NCI-H2227 (cell line): ENCODE results near the gene NIPAL4.
A peak's percentile ranks its signal among the peaks of the same experiment; 100 is the strongest.

Experiments used
- DNase-seq: peaks from one replicate; lab custom pipeline; 2025; ENCODE audit not compliant: unreplicated experiment; lab: John Stamatoyannopoulos, UW

Gene NIPAL4

GRCh38 chr5:157485340-157485739 is 25.3 kb downstream of the NIPAL4 start:
- no peak for DNase-seq

DNA sequence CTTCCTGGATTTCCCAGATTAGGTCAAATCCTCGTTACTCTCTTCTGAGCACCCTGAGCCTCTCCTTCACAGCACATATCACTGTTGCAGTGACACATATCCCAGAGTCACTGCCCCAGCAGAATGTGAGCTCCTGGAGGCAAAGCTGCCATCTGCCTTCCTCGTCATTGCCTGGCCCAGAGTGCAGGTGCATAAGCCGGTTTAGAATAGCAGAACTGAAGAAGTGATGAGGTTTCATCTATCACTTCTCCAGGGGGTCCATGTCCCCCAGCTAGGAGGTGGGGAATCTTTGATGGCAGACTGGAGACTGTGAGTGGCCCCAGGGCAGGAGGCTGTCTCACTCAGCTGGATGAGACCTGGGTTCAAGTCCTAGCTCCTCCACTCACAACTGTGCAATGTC is 25.8 kb downstream of the NIPAL4 start:
- DNase-seq = no peak

- no peak for DNase-seq
Observed at GRCh38 chr5:157486221-157486681, 26.2 kb downstream of the NIPAL4 start.

DNA sequence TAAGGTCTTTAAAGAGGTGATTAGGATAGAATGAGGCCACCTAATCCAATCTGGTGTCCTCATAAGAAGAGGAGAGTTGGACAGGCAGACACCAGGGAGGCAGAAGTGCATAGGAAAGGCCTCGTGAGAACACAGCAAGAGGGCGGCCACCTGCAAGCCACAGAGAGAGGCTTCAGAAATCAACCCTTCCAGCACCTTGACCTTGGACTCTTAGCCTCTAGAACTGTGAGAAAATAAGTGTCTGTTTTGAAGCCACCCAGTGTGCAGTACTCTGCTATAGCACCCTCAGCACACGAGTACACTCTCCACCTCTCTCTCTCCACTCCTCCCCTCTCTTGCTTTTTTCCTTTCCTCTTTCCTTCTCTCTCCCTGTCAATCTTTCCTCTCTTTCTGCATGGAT is 26.8 kb downstream of the NIPAL4 start:
- DNase-seq = no peak

- no peak for DNase-seq
Observed at GRCh38 chr5:157487358-157487757, 27.3 kb downstream of the NIPAL4 start.

DNA sequence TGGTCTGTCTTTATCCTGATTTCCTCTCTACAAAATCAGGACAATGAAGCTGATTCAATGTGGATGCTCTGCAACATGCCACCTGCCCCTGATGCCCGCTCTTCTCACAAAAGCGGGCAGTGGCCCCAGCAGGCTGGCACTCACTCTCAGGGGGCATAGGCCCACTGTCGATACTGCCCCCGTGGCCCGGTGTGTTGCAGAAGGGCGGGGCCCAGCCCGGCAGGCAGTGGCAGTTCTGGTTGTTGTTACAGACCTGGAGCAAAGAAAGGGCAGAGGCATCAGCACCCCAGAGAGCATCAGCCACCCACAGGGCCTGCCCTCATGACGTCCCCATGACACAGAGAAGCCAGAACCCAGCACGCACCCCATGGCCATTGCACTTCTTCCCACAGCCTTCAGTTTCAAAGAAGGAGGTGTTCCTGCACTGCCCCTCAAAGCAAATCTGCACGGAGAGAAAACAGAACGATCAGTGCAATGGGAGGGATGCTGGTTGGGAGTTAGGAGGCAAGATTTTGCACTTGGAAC is 31.5 kb downstream of the NIPAL4 start:
- DNase-seq = no peak

GRCh38 chr5:157492886-157493285 is 32.9 kb downstream of the NIPAL4 start:
- DNase-seq = no peak

DNA sequence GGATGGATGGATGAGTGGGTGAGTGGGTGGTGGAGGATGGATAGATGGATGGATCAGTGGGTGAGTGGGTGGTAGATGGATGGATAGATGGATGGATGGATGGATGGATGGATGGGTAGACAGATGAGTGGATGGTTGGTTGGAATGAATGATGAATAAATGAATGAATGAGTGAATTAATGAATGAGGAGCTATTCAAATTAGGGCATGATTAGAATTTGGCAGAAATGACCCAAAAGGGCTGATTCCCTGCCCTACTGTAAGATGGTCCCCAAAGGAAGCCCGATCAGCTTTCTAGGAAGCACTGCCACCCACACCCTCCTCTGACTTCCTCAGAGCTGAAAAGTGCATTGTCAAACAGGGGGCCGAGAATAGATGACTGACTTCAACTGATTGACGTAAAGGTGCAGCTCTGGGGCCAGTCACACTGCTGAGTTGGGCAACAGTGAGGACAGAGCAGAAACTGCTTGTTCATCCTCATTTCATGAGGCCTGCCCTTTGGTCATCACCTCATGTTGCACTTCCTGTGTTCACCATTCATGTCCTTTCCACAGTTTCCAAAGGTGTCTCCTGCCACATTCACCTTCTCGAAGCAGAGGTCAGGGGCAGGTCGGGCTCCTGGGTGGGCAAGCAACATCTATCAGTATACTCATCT is 34.3 kb downstream of the NIPAL4 start:
- DNase-seq = no peak

GRCh38 chr5:157496864-157497263 is 36.9 kb downstream of the NIPAL4 start:
- no peak for DNase-seq

DNA sequence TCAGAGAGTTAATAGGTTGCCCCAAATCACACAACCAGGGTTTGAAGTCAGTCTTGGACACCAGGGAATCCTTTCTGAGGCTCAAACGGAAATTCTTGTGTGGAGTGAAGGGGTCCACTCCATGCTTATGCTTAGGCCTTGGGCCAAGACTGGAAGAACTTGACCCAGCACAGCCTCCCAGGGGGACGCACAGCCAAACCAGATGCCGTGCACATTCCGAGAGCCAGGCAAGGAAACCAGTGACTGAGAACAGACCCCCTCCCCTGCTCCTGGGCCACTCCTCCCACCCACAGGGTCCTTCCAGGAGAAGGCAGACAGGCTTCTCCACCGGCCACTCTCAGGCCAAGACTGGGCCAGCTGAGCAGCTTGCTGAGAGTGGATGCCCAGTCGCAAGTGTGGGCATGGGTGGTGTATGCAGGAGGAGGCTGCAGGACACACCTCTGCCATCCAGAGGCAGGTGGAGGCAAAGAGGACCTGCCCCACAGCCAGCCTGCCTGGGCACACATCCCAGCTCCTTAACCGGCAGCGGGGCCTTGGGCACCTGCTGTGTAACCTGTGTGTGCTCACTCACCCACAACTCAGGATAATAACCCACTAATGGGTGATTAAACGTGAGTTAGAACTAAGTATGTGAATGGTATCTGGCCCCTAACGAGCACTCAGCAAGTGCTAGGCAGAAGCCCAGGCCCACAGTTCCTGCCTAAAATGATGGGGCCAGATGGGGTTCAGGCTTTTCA is 38.0 kb downstream of the NIPAL4 start:
- no peak for DNase-seq

DNA sequence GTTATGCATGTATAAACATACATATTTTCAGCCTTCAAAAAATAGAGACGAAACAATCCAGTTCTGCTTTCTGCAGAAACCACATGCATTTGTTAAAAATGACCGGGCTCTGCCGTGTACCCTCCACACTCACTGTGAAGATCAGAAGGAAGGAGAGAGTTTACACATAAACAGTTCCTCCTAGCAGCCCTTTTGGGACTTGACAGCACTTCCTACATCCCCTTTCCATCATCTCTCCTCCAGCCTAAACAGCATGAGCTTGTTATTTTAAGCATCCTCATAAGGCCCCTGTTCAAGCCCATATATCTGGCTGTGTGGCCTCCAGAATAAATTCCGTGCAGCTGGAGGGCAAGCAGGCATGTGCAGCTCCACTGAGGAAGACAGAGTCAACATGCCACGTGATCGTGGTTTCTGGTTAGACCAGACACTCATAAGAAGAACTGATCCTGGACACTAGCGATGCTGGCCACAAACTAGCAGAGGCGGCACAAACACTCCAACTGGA is 42.2 kb downstream of the NIPAL4 start:
- no peak for DNase-seq

GRCh38 chr5:157504053-157504452 is 44.0 kb downstream of the NIPAL4 start:
- DNase-seq = no peak

- no peak for DNase-seq
Observed at GRCh38 chr5:157505496-157505895, 45.5 kb downstream of the NIPAL4 start.

- DNase-seq = no peak
Observed at GRCh38 chr5:157506066-157506590, 46.1 kb downstream of the NIPAL4 start.

GRCh38 chr5:157506981-157507780 is 47.2 kb downstream of the NIPAL4 start:
- no peak for DNase-seq

DNA sequence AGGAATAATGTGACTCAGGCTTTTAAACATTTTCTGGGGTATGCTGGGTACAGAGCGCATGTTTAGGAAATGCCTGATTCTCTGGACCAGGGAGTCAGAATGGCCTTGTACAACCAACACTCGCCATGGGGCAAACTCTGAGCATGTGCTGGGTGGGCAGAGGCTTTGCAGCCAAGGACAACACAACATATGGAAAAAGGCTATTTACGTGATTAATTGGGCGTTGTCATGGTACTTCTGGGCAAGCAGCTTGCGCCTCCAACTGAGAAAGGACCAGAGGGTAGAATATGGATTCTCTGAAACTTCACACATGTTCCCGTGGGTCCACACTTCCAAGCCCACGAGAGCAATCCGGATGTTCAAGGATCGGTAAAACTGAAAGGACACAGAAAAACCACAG is 49.1 kb downstream of the NIPAL4 start:
- DNase-seq = no peak

- DNase-seq = no peak
Observed at GRCh38 chr5:157509587-157509986, 49.6 kb downstream of the NIPAL4 start.

- DNase-seq = no peak
Observed at GRCh38 chr5:157510682-157511081, 50.7 kb downstream of the NIPAL4 start.

DNA sequence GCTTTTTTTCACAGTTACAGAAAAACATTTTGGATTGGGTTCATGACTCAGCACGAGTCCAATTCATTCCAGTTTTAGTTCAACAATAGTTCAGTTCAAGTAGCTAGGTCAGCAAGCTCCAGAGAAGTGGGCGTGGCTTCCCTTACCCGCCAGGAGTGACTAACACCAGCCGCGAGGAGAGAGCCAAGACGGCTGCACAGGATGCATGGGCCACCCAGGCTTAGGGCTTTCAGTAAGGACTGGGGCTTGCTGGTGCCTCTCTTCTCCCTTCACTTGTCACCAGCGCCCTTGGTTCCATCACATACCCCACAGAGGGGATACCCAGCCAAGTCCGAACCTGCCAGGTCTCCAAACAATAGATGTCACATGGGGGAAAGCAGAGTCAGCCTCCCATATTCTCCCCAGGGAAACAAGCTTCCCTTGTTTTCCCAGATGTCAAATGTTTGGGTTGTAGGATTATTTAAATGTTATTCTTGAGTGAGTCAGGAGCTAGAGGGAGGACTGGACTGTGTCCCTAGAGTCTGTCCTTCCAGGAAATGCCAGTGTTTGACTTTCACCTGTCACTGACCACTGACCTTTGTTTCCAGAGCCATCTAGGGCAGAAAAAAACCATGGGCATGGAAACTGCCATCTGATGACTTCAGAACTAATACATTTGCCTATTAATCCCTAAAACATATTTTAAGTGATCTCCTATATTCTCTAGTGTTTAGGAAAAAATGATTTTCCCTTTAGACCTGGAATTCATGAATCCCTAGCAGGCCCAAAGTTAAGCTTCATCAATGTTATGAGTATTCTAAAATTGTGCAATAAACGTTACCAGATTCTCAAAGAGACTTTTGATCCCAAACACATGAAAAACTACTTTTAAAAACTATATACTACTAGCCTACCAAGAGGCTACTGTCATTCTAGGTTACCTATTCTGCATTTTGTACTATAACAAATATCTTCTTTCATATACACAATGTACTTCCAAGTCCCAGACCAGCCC is 51.9 kb downstream of the NIPAL4 start:
- DNase-seq = peak; percentile 51

GRCh38 chr5:157513182-157513581 is 53.2 kb downstream of the NIPAL4 start:
- no peak for DNase-seq
